ENCODE measurements around the gene OTUD5. TPM values are rescaled to one million over a fixed set of nuclear protein-coding genes. Genes with fewer than 3 reads are reported as not detected.
A peak's percentile ranks its signal among the peaks of the same experiment; 100 is the strongest.

The OTUD5 gene
- total RNA-seq, 2 donors from 2014 or later: 50.3 to 56.5 TPM

DNA sequence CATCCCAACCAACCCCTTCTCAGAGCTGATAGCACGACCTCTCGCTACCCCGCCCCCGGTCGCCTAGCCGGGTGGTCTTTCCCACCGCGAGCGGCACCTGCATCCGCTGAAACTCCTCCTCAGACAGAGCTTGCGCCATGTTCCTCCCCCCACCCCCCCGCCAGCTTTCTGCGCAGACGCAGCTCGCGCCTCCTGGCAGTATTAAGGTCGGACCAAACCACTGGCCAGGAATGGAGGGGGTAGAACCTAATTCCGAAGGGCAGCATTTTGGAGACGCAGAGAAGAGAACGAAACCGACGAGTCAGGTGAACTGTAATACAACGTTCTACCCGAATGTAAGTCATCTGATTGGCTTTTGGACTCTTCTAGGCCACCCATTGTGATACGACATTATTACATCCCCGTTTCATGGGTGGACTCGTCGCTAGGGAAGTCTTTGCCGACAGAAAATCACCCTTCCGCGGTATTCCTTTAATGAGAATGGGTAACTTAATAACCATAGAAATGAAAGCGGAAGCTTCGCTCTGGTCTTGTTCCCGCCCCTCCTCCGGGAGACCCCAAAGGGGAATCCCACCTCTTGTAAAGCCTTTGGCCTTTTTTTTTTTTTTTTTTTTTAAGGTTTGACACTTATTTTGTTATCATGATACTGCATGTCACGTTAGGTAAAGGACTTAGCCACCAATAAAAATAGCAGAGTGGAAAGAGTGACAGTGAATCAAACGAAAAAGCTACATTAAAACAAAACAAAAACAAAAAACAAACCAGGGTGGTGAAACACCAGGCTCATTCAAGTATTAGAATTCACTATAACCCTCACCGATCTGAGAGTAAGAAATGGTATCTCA, 44.9 kb upstream of the OTUD5 start, which contains the start of gene GRIPAP1:
Gene GRIPAP1, minus strand, starts transcription at position 174 of the 845 bp plus-strand sequence. Its CDS starts 35 bp downstream, at position 139.
- peak within 1 kb of the TSS; percentile 91 for H3K4me3 ChIP-seq (ENCODE audit: low read length)
- H3K9me3 ChIP-seq (ENCODE audit: control insufficient read depth, low read length): no peaks in the 10 kb centered on the region
- peak within 1 kb of the TSS; percentile 99 for H3K27ac ChIP-seq (ENCODE audit: low read depth, low read length)
- H3K36me3 Mint-ChIP-seq (ENCODE audit: low read depth): peaks cover 17% of the 10 kb centered on the region
- peak; percentile 90 for DNase-seq
- no peaks in the 10 kb centered on the region for H3K27me3 ChIP-seq (ENCODE audit: control insufficient read depth, insufficient read depth, low read length, poor library complexity, severe bottlenecking)
- H3K4me1 ChIP-seq (ENCODE audit: control insufficient read depth, insufficient read depth, low read length): no peaks in the 10 kb centered on the region
- TF ChIP-seq, protein P1, sequence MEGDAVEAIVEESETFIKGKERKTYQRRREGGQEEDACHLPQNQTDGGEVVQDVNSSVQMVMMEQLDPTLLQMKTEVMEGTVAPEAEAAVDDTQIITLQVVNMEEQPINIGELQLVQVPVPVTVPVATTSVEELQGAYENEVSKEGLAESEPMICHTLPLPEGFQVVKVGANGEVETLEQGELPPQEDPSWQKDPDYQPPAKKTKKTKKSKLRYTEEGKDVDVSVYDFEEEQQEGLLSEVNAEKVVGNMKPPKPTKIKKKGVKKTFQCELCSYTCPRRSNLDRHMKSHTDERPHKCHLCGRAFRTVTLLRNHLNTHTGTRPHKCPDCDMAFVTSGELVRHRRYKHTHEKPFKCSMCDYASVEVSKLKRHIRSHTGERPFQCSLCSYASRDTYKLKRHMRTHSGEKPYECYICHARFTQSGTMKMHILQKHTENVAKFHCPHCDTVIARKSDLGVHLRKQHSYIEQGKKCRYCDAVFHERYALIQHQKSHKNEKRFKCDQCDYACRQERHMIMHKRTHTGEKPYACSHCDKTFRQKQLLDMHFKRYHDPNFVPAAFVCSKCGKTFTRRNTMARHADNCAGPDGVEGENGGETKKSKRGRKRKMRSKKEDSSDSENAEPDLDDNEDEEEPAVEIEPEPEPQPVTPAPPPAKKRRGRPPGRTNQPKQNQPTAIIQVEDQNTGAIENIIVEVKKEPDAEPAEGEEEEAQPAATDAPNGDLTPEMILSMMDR (conservative IDR thresholded peaks at IDR 0.05): no peak
- H3K27me3 Mint-ChIP-seq (ENCODE audit: insufficient read depth): no peaks in the 10 kb centered on the region
- peak within 1 kb of the TSS; percentile 95 for H3K9ac ChIP-seq (ENCODE audit: extremely low read depth, low read length, poor library complexity, severe bottlenecking)
- peaks cover 55% of the 10 kb centered on the region for H3K9me3 Mint-ChIP-seq
- WGBS, 2 experiments (ENCODE audit: insufficient coverage in 1 of 2, insufficient read length in 1 of 2): 0 to 1% methylated on average over 9 to 36 of the region's 38 CpGs
- peak within 1 kb of the TSS; percentile 99 for H3K4me3 Mint-ChIP-seq
- peak within 1 kb of the TSS; percentile 97 for H3K27ac Mint-ChIP-seq
- H3K36me3 ChIP-seq (ENCODE audit: control insufficient read depth, insufficient read depth, low read length): peaks cover 14% of the 10 kb centered on the region
- no peaks in the 10 kb centered on the region for H3K4me1 Mint-ChIP-seq

DNA sequence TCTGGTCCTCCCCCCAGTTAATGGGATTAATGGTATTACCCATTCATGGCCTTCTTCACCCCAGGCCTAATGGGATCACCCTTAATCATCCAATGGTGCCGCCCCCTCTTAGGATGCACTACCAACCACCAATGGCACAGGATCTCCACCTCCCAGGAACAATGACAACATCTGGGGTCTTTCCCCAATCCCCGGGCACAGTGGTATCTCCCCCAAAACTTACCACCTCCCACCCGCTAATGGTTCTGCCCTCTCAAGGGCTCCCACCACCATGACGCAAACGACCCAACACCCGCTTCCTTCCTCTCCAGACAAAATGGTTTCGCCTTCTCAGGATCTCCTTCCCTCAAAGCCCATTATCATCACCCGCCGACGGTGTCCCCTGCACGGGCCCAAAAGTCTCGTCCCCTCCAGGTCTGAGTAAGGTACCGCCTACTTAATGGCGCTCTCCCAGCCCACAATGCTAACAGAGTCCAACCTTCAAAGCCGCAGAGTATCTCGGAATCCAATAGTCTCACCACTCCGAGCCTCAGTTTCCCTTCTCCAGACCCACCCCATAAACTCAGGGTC, 44.2 kb upstream of the OTUD5 start:
- Mint-ChIP-seq H3K4me3 (peak overlapping the region; percentile 99), H3K27me3 (ENCODE audit: insufficient read depth) (no peaks in the 10 kb centered on the region), H3K36me3 (ENCODE audit: low read depth) (peaks cover 23% of the 10 kb centered on the region), H3K4me1 (no peaks in the 10 kb centered on the region), H3K27ac (peak overlapping the region; percentile 97), H3K9me3 (peaks cover 58% of the 10 kb centered on the region)
- no peaks in the 10 kb centered on the region for H3K4me1 ChIP-seq (ENCODE audit: control insufficient read depth, insufficient read depth, low read length)
- H3K36me3 ChIP-seq (ENCODE audit: control insufficient read depth, insufficient read depth, low read length): peaks cover 14% of the 10 kb centered on the region
- 0 to 3% methylated on average over 5 to 17 of the region's 17 CpGs for WGBS, 2 experiments (ENCODE audit: insufficient coverage in 1 of 2, insufficient read length in 1 of 2)
- no peaks in the 10 kb centered on the region for H3K27me3 ChIP-seq (ENCODE audit: control insufficient read depth, insufficient read depth, low read length, poor library complexity, severe bottlenecking)
- peak; percentile 72 for DNase-seq
- H3K9me3 ChIP-seq (ENCODE audit: control insufficient read depth, low read length): no peaks in the 10 kb centered on the region
- H3K4me3 ChIP-seq (ENCODE audit: low read length): peak overlapping the region; percentile 91
- TF ChIP-seq, protein P1 (conservative IDR thresholded peaks at IDR 0.05): no peak
- no peak overlapping the region for H3K27ac ChIP-seq (ENCODE audit: low read depth, low read length)
- peak overlapping the region; percentile 95 for H3K9ac ChIP-seq (ENCODE audit: extremely low read depth, low read length, poor library complexity, severe bottlenecking)

DNA sequence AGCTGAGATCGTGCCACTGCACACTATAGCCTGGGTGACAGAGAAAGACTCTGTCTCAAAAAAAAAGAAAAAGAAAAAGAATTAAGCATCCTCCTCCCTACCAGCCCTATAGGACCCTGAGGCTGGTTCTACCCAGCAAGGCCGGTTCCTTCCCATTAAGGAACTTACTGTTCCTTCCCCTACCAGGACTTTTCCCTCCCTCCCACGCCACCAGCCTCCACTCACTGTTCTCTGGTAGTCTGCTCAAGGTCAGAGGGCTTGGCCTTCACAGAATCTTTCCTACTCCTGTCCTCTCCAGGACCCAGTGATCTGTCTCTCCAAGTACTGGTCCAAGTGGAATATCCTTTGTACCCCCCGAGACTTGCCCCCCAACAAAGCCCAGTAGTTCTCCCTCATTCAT, 43.2 kb upstream of the OTUD5 start:
- peaks cover 18% of the 10 kb centered on the region for H3K36me3 ChIP-seq (ENCODE audit: control insufficient read depth, insufficient read depth, low read length)
- no peak overlapping the region for H3K4me3 ChIP-seq (ENCODE audit: low read length)
- no peaks in the 10 kb centered on the region for H3K4me1 Mint-ChIP-seq
- TF ChIP-seq, protein P1 (conservative IDR thresholded peaks at IDR 0.05): no peak
- H3K9me3 ChIP-seq (ENCODE audit: control insufficient read depth, low read length): no peaks in the 10 kb centered on the region
- no peaks in the 10 kb centered on the region for H3K4me1 ChIP-seq (ENCODE audit: control insufficient read depth, insufficient read depth, low read length)
- H3K27me3 ChIP-seq (ENCODE audit: control insufficient read depth, insufficient read depth, low read length, poor library complexity, severe bottlenecking): no peaks in the 10 kb centered on the region
- H3K36me3 Mint-ChIP-seq (ENCODE audit: low read depth): peaks cover 29% of the 10 kb centered on the region
- DNase-seq: no peak
- 99 to 100% methylated on average over 1 to 4 of the region's 4 CpGs for WGBS, 2 experiments (ENCODE audit: insufficient coverage in 1 of 2, insufficient read length in 1 of 2)
- H3K4me3 Mint-ChIP-seq: peak overlapping the region; percentile 99
- H3K27me3 Mint-ChIP-seq (ENCODE audit: insufficient read depth): no peaks in the 10 kb centered on the region
- no peak overlapping the region for H3K27ac ChIP-seq (ENCODE audit: low read depth, low read length)
- peaks cover 58% of the 10 kb centered on the region for H3K9me3 Mint-ChIP-seq
- H3K9ac ChIP-seq (ENCODE audit: extremely low read depth, low read length, poor library complexity, severe bottlenecking): no peak overlapping the region
- no peak overlapping the region for H3K27ac Mint-ChIP-seq

Data from endodermal cell (in vitro differentiated cells).